ENCODE data around the gene KCNK4. TPM values are rescaled to one million over a fixed set of nuclear protein-coding genes. Genes with fewer than 3 reads are reported as not detected.

Gene KCNK4
- polyA plus RNA-seq, 3 donors = not detected

DNA sequence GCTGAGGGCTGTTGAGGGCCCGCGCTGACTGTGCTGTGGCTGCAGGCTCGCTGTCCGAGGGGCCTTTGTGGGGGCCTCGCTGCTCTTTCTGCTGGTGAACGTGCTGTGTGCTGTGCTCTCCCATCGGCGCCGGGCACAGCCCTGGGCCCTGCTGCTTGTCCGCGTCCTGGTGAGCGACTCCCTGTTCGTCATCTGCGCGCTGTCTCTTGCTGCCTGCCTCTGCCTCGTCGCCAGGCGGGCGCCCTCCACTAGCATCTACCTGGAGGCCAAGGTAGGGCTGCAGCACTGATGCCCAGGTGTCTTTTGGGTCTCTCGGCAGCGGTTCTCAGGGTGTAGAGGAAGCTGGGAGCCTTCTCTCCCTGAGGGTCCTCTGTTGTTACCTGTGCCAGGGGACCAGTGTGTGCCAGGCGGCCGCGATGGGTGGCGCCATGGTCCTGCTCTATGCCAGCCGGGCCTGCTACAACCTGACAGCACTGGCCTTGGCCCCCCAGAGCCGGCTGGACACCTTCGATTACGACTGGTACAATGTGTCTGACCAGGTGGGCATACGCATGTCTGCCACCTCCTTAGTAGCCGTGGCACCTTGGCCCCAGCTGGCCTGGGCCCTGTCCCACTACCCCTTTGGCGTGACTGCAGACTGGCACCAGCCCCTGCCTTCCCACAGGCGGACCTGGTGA, 3.3 kb upstream of the KCNK4 start:
- no peak overlapping the region for H3K4me3 Mint-ChIP-seq
- Histone ChIP-seq H3K4me1 (ENCODE audit: control insufficient read depth in 1 of 2, insufficient read depth in 2 of 2, low read length in 2 of 2) (peaks cover 25 to 39% of the 10 kb centered on the region in 2 donors), H3K27ac (ENCODE audit: low read depth in 1 of 2, low read length in 2 of 2) (no peak overlapping the region), H4K20me1 (ENCODE audit: insufficient read depth, low read length) (no peaks in the 10 kb centered on the region), H3K9ac (ENCODE audit: insufficient read depth, low read length, poor library complexity, severe bottlenecking) (no peak overlapping the region), H3K4me2 (replicated peaks; ENCODE audit: extremely low read depth, low read length, poor library complexity, severe bottlenecking) (no peak overlapping the region), H3K4me3 (replicated peaks in 1 of 3; ENCODE audit: low read depth in 2 of 3, low read length in 3 of 3) (no peak overlapping the region), H3K27me3 (ENCODE audit: control insufficient read depth in 2 of 2, insufficient read depth in 2 of 2, low read length in 2 of 2) (peaks cover 15 to 23% of the 10 kb centered on the region in 2 donors), H3K79me2 (ENCODE audit: insufficient read depth, low read length) (peaks cover 5% of the 10 kb centered on the region), H3K36me3 (replicated peaks in 1 of 2; ENCODE audit: control insufficient read depth in 1 of 2, insufficient read depth in 2 of 2, low read length in 2 of 2) (no peaks in the 10 kb centered on the region), H2AFZ (ENCODE audit: insufficient read depth, low read depth, low read length, poor library complexity, severe bottlenecking) (no peak overlapping the region), H3K9me3 (replicated peaks in 1 of 2; ENCODE audit: control insufficient read depth in 1 of 2, insufficient read depth in 1 of 2, low read length in 2 of 2) (peaks cover 4 to 11% of the 10 kb centered on the region in 2 donors)
- WGBS (ENCODE audit: insufficient coverage) = 97% methylated on average over 23 of the region's 33 CpGs
- peaks cover 24 to 41% (median 26%) of the 10 kb centered on the region in 3 donors for H3K27me3 Mint-ChIP-seq (ENCODE audit: low read depth in 3 of 3)
- DNase-seq = no peak
- peaks cover 0 to 8% (median 3%) of the 10 kb centered on the region in 7 donors for H3K9me3 Mint-ChIP-seq
- no peak overlapping the region for H3K27ac Mint-ChIP-seq
- peaks cover 25% of the 10 kb centered on the region for H3K4me1 Mint-ChIP-seq
- intact Hi-C loops (cut with micrococcal nuclease) = loop anchor here in 1 of 2 donors (5.0 kb wide), 1 partner anchor 36 kb away; the partner anchor contains the start of gene PLCB3
- TF ChIP-seq, protein P1, sequence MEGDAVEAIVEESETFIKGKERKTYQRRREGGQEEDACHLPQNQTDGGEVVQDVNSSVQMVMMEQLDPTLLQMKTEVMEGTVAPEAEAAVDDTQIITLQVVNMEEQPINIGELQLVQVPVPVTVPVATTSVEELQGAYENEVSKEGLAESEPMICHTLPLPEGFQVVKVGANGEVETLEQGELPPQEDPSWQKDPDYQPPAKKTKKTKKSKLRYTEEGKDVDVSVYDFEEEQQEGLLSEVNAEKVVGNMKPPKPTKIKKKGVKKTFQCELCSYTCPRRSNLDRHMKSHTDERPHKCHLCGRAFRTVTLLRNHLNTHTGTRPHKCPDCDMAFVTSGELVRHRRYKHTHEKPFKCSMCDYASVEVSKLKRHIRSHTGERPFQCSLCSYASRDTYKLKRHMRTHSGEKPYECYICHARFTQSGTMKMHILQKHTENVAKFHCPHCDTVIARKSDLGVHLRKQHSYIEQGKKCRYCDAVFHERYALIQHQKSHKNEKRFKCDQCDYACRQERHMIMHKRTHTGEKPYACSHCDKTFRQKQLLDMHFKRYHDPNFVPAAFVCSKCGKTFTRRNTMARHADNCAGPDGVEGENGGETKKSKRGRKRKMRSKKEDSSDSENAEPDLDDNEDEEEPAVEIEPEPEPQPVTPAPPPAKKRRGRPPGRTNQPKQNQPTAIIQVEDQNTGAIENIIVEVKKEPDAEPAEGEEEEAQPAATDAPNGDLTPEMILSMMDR (IDR thresholded peaks at IDR 0.05) = no peak
- H3K36me3 Mint-ChIP-seq = peaks cover 5 to 11% of the 10 kb centered on the region in 2 donors

GRCh38 chr11:64288353-64288750, 2.8 kb upstream of the KCNK4 start:
- Histone ChIP-seq H3K4me3 (replicated peaks in 1 of 3; ENCODE audit: low read depth in 2 of 3, low read length in 3 of 3) (no peak overlapping the region), H3K9me3 (replicated peaks in 1 of 2; ENCODE audit: control insufficient read depth in 1 of 2, insufficient read depth in 1 of 2, low read length in 2 of 2) (peaks cover 4 to 16% of the 10 kb centered on the region in 2 donors), H3K79me2 (ENCODE audit: insufficient read depth, low read length) (peaks cover 5% of the 10 kb centered on the region), H2AFZ (ENCODE audit: insufficient read depth, low read depth, low read length, poor library complexity, severe bottlenecking) (no peak overlapping the region), H3K27me3 (ENCODE audit: control insufficient read depth in 2 of 2, insufficient read depth in 2 of 2, low read length in 2 of 2) (peaks cover 20 to 28% of the 10 kb centered on the region in 2 donors), H3K9ac (ENCODE audit: insufficient read depth, low read length, poor library complexity, severe bottlenecking) (no peak overlapping the region), H3K4me1 (ENCODE audit: control insufficient read depth in 1 of 2, insufficient read depth in 2 of 2, low read length in 2 of 2) (peaks cover 25 to 36% of the 10 kb centered on the region in 2 donors), H3K27ac (ENCODE audit: low read depth in 1 of 2, low read length in 2 of 2) (no peak overlapping the region), H3K36me3 (replicated peaks in 1 of 2; ENCODE audit: control insufficient read depth in 1 of 2, insufficient read depth in 2 of 2, low read length in 2 of 2) (no peaks in the 10 kb centered on the region), H3K4me2 (replicated peaks; ENCODE audit: extremely low read depth, low read length, poor library complexity, severe bottlenecking) (no peak overlapping the region), H4K20me1 (ENCODE audit: insufficient read depth, low read length) (no peaks in the 10 kb centered on the region)
- intact Hi-C loops (cut with micrococcal nuclease) = loop anchor here in 1 of 2 donors (5.0 kb wide), 1 partner anchor 36 kb away; the partner anchor contains the start of gene PLCB3
- WGBS (ENCODE audit: insufficient coverage) = 100% methylated on average over 2 of the region's 9 CpGs
- no peak overlapping the region for H3K4me3 Mint-ChIP-seq
- H3K36me3 Mint-ChIP-seq = peaks cover 5 to 11% of the 10 kb centered on the region in 2 donors
- no peak for DNase-seq
- peaks cover 0 to 8% (median 3%) of the 10 kb centered on the region in 7 donors for H3K9me3 Mint-ChIP-seq
- no peak overlapping the region for H3K27ac Mint-ChIP-seq
- TF ChIP-seq, protein P1 (IDR thresholded peaks at IDR 0.05) = no peak
- peaks cover 22% of the 10 kb centered on the region for H3K4me1 Mint-ChIP-seq
- peaks cover 29 to 46% (median 31%) of the 10 kb centered on the region in 3 donors for H3K27me3 Mint-ChIP-seq (ENCODE audit: low read depth in 3 of 3)
